Measurements from ENCODE around the gene PARP9. TPM values are rescaled to one million over a fixed set of nuclear protein-coding genes. Genes with fewer than 3 reads are reported as not detected.
A peak's percentile ranks its signal among the peaks of the same experiment; 100 is the strongest.

The PARP9 gene
- total and polyA plus RNA-seq, 12 donors, result 20.8 to 70.5 (median 40.7) TPM

GRCh38 chr3:122493296-122493695 is 70.8 kb downstream of the PARP9 start:
- Histone ChIP-seq H3K27me3 (no peaks in the 10 kb centered on the region), H3K9me3 (replicated peaks in 1 of 3) (no peaks in the 10 kb centered on the region), H3K36me3 (replicated peaks in 1 of 2) (peaks cover 0 to 37% of the 10 kb centered on the region in 2 donors), H3K27ac (peak overlapping the region in 1 of 5 donors; percentile 26), H3K4me1 (replicated peaks in 1 of 2) (peaks cover 0 to 17% of the 10 kb centered on the region in 2 donors), H3K4me3 (no peak overlapping the region)
- TF ChIP-seq CTCF (IDR thresholded peaks at IDR 0.05) (no peak), POLR2A (IDR thresholded peaks at IDR 0.05) (no peak)
- no peak for DNase-seq
- 84 to 95% (median 87%) methylated on average over 3 of the region's 3 CpGs for WGBS, 4 donors
- intact Hi-C loops (cut with DNase I), result no loop called here

- intact Hi-C loops (cut with DNase I), result no loop called here
- no peak for DNase-seq
These were observed 75.7 kb downstream of the PARP9 start for GRCh38 chr3:122488262-122488973.

GRCh38 chr3:122484985-122485384 is 79.1 kb downstream of the PARP9 start:
- H3K4me1 ChIP-seq (replicated peaks in 1 of 2), result peaks cover 0 to 29% of the 10 kb centered on the region in 2 donors
- 62 to 93% (median 68%) methylated on average over 4 to 5 of the region's 5 CpGs for WGBS, 4 donors
- H3K36me3 ChIP-seq (replicated peaks in 1 of 2), result no peaks in the 10 kb centered on the region
- no peak overlapping the region for H3K4me3 ChIP-seq
- no peaks in the 10 kb centered on the region for H3K9me3 ChIP-seq (replicated peaks in 1 of 3)
- DNase-seq, result peak in 5 of 7 donors; percentile 34 to 59 (median 56)
- intact Hi-C loops (cut with DNase I), result no loop called here
- H3K27ac ChIP-seq, result peak overlapping the region in 1 of 5 donors; percentile 40
- H3K27me3 ChIP-seq, result no peaks in the 10 kb centered on the region
- no peak for TF ChIP-seq CTCF (IDR thresholded peaks at IDR 0.05)
- TF ChIP-seq POLR2A (IDR thresholded peaks at IDR 0.05), result no peak

More at GRCh38 chr3:122488262-122488973, 75.7 kb downstream of the PARP9 start:
- Histone ChIP-seq H3K4me1 (replicated peaks in 1 of 2) (peaks cover 0 to 14% of the 10 kb centered on the region in 2 donors), H3K27me3 (no peaks in the 10 kb centered on the region), H3K4me3 (no peak overlapping the region), H3K36me3 (replicated peaks in 1 of 2) (peaks cover 0 to 14% of the 10 kb centered on the region in 2 donors), H3K27ac (no peak overlapping the region), H3K9me3 (replicated peaks in 1 of 3) (no peaks in the 10 kb centered on the region)
- TF ChIP-seq CTCF (IDR thresholded peaks at IDR 0.05), result no peak
- no peak for TF ChIP-seq POLR2A (IDR thresholded peaks at IDR 0.05)
- WGBS, 4 donors, result 82 to 86% (median 84%) methylated on average over 7 of the region's 7 CpGs

- no peaks in the 10 kb centered on the region for H3K9me3 ChIP-seq (replicated peaks in 1 of 3)
- no peak for DNase-seq
- H3K4me3 ChIP-seq, result no peak overlapping the region
- no peak overlapping the region for H3K27ac ChIP-seq
- no peak for TF ChIP-seq CTCF (IDR thresholded peaks at IDR 0.05)
- TF ChIP-seq POLR2A (IDR thresholded peaks at IDR 0.05), result no peak
- WGBS, 4 donors, result 95 to 96% (median 96%) methylated on average over 3 of the region's 3 CpGs
- H3K36me3 ChIP-seq (replicated peaks in 1 of 2), result no peaks in the 10 kb centered on the region
- H3K4me1 ChIP-seq (replicated peaks in 1 of 2), result peaks cover 0 to 31% of the 10 kb centered on the region in 2 donors
- intact Hi-C loops (cut with DNase I), result no loop called here
- no peaks in the 10 kb centered on the region for H3K27me3 ChIP-seq
These were observed 82.7 kb downstream of the PARP9 start for GRCh38 chr3:122481390-122481789.

Small RNA genes lying within 50 kb of the gene (small RNA-seq; reads per million reads assigned to genes)
- gene AC096861.1, result 0 reads per million in 2 donors

Other genes with a start within 250 kb of the PARP9 start
- gene CSTA, start 239.1 kb downstream of the PARP9 start, total RNA-seq, result 10 to 100 TPM in 1 of 9 donors, 1 to 10 TPM in 7, not detected in 1; 1.1 to 12.1 (median 4.1) TPM
- gene CSTA, start 239.1 kb downstream of the PARP9 start, polyA plus RNA-seq, result 10 to 100 TPM in 2 of 3 donors, 1 to 10 TPM in 1; 8.8 to 15.7 (median 13.0) TPM
- 10 to 100 TPM; 10.6 to 85.1 (median 34.6) TPM for gene MIX23, start 181.1 kb downstream of the PARP9 start, total RNA-seq
- 100 to 1,000 TPM in 1 of 3 donors, 10 to 100 TPM in 2; 49.8 to 118 (median 57.4) TPM for gene MIX23, start 181.1 kb downstream of the PARP9 start, polyA plus RNA-seq
- gene FAM162A, start 180.1 kb downstream of the PARP9 start, total RNA-seq, result 100 to 1,000 TPM in 2 of 9 donors, 10 to 100 TPM in 7; 36.2 to 158 (median 71.5) TPM
- gene FAM162A, start 180.1 kb downstream of the PARP9 start, polyA plus RNA-seq, result 100 to 1,000 TPM in 2 of 3 donors, 10 to 100 TPM in 1; 96.0 to 287 (median 269) TPM
- 10 to 100 TPM in 1 of 9 donors, 1 to 10 TPM in 8; 3.6 to 10.3 (median 7.0) TPM for gene WDR5B, start 148.2 kb downstream of the PARP9 start, total RNA-seq
- gene WDR5B, start 148.2 kb downstream of the PARP9 start, polyA plus RNA-seq, result 1 to 10 TPM; 3.0 to 7.9 (median 3.3) TPM
- gene KPNA1, start 49.4 kb downstream of the PARP9 start, total RNA-seq, result 100 to 1,000 TPM in 1 of 9 donors, 10 to 100 TPM in 8; 29.3 to 164 (median 53.4) TPM
- gene KPNA1, start 49.4 kb downstream of the PARP9 start, polyA plus RNA-seq, result 100 to 1,000 TPM in 1 of 3 donors, 10 to 100 TPM in 2; 12.1 to 123 (median 14.7) TPM
- gene DTX3L, start within 50 bp of the PARP9 start, total RNA-seq, result 10 to 100 TPM; 11.4 to 46.6 (median 30.6) TPM
- gene DTX3L, start within 50 bp of the PARP9 start, polyA plus RNA-seq, result 10 to 100 TPM in 1 of 3 donors, 1 to 10 TPM in 2; 6.0 to 25.4 (median 8.0) TPM
- 1 to 10 TPM in 5 of 9 donors, under 1 TPM in 4; 0.12 to 2.9 (median 1.3) TPM for gene PARP15, start 13.3 kb upstream of the PARP9 start, total RNA-seq
- 1 to 10 TPM; 1.0 to 4.3 (median 1.3) TPM for gene PARP15, start 13.3 kb upstream of the PARP9 start, polyA plus RNA-seq
- gene PARP14, start 116.5 kb upstream of the PARP9 start, total RNA-seq, result 10 to 100 TPM; 30.8 to 90.2 (median 46.5) TPM
- gene PARP14, start 116.5 kb upstream of the PARP9 start, polyA plus RNA-seq, result 10 to 100 TPM; 17.4 to 24.1 (median 17.6) TPM
- gene HSPBAP1, start 229.5 kb upstream of the PARP9 start, total RNA-seq, result 10 to 100 TPM in 5 of 9 donors, 1 to 10 TPM in 4; 3.9 to 14.8 (median 10.3) TPM
- 10 to 100 TPM in 2 of 3 donors, 1 to 10 TPM in 1; 8.2 to 40.2 (median 30.2) TPM for gene HSPBAP1, start 229.5 kb upstream of the PARP9 start, polyA plus RNA-seq
- gene SLC49A4, start 230.8 kb upstream of the PARP9 start, total RNA-seq, result 10 to 100 TPM; 11.7 to 40.8 (median 21.7) TPM
- 10 to 100 TPM in 1 of 3 donors, 1 to 10 TPM in 2; 2.2 to 16.3 (median 4.9) TPM for gene SLC49A4, start 230.8 kb upstream of the PARP9 start, polyA plus RNA-seq